Adipocyte (in vitro differentiated cells): ENCODE measurements around the gene TP63.
"Not testable (repeated sequence)": the region's sequence is repeated elsewhere in the genome, so short reads cannot be mapped to it uniquely, and the experiment has no call there.

Experiments used
- DNase-seq: peaks from one replicate; pipeline ENCODE4 v3.0.0-alpha.2; 2015; ENCODE audit warnings: low read depth
- H3K27me3 ChIP-seq: replicated peaks from 2 replicates; pipeline ENCODE4 v1.7.0; 2013; ENCODE audit warnings: mild to moderate bottlenecking, low read length, moderate library complexity; ENCODE audit not compliant: control insufficient read depth, insufficient read depth
- H3K36me3 ChIP-seq: 2 replicates; pipeline ENCODE4 v1.7.0; 2013; ENCODE audit warnings: low read length, mild to moderate bottlenecking, moderate library complexity; ENCODE audit not compliant: control insufficient read depth, insufficient read depth, severe bottlenecking
- H3K4me1 ChIP-seq: 2 replicates; pipeline ENCODE4 v1.7.0; 2013; ENCODE audit warnings: mild to moderate bottlenecking, low read length, moderate library complexity; ENCODE audit not compliant: control insufficient read depth, insufficient read depth
- H3K4me3 ChIP-seq: 2 replicates; pipeline ENCODE4 v1.7.0; 2013; ENCODE audit warnings: mild to moderate bottlenecking, low read length, moderate library complexity
- H3K9ac ChIP-seq: 2 replicates; pipeline ENCODE4 v1.7.0; 2013; ENCODE audit warnings: mild to moderate bottlenecking, low read length, moderate library complexity
- H3K9me3 ChIP-seq: 2 replicates; pipeline ENCODE4 v1.7.0; 2013; ENCODE audit warnings: mild to moderate bottlenecking, low read length, moderate library complexity; ENCODE audit not compliant: control insufficient read depth

TP63 gene

DNA sequence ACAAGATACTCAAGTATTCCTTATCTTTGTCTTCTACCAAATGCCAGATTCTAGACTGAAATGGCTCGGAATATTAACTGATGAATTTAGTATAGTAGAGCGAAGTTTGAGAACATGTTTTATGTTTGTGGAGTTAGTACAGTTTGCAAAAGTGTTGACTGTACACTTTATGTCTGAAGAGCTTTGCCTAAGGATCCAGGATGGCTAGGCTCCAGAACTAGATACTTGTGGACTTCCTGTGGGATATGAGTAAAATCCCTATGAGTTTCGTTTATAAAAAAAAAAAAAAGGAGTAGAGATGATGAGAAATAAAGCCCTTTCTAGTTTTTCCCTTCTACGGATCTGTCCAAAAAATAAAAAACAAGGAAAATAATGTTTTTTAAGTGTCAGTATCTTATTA lies 96.7 kb downstream of the TP63 start:
- Histone ChIP-seq H3K4me3 (no peak overlapping the region), H3K9me3 (no peaks in the 10 kb centered on the region), H3K9ac (no peak overlapping the region), H3K27me3 (no peaks in the 10 kb centered on the region), H3K4me1 (peaks cover 10% of the 10 kb centered on the region), H3K36me3 (no peaks in the 10 kb centered on the region)
- DNase-seq, result peak; percentile 7

DNA sequence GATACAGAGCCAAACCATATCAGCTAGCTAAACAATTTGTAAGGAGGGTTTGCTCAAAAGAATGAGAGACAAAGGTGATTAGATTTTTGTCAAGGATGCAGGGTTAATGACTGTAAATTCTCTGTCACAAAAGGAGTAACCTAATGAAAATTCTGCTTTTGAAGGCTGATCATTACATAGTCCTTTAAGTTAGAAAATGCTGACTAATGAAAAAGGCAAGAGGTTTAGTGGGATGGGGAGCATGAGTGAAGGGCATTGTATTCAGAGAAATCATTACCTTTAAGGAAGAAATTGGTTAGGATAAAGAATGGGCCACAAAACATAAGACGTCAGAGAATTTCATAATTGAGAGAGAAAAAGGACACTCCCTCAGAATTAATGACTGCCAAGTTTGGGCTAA lies 97.7 kb downstream of the TP63 start:
- Histone ChIP-seq H3K36me3 (no peaks in the 10 kb centered on the region), H3K9me3 (no peaks in the 10 kb centered on the region), H3K27me3 (no peaks in the 10 kb centered on the region), H3K4me1 (peaks cover 10% of the 10 kb centered on the region), H3K4me3 (no peak overlapping the region), H3K9ac (no peak overlapping the region)
- no peak for DNase-seq

DNA sequence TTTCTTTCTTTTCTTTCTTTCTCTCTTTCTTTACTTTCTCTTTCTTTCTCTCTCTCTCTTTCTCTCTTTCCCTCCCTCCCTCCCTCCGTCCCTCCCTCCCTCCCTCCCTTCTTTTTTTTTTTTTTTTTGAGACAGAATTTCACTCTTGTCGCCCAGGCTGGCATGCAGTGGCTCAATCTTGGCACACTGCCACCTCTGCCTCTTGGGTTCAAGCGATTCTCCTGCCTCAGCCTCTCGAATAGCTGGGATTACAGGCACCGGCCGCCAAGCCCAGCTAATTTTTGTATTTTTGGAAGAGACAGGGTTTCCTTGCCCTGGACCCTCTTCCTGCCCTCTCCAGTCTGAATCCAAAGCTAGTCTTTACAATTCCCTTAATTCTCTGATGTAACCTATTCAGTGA lies 102.9 kb downstream of the TP63 start:
- H3K36me3 ChIP-seq, result no peaks in the 10 kb centered on the region
- no peaks in the 10 kb centered on the region for H3K9me3 ChIP-seq
- no peaks in the 10 kb centered on the region for H3K27me3 ChIP-seq
- DNase-seq, result no peak
- H3K4me1 ChIP-seq, result no peaks in the 10 kb centered on the region
- no peak overlapping the region for H3K9ac ChIP-seq
- H3K4me3 ChIP-seq, result no peak overlapping the region

DNA sequence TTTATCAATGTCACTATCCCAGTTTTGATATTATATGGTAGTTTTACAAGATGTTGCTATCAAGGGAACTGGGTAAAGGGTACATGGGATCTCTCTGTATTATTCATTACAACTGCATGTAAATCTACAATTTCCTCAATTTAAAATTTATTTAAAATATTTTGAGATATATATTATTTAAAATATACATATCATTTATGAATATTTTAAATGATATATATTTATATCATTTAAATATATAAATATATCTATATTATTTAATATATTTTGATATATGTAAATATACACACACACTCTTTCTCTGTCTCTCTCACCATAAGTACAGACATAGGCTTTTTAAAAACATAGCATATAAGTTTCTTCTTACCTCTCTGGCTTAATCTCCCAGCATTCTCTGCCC lies 104.7 kb downstream of the TP63 start:
- no peaks in the 10 kb centered on the region for H3K4me1 ChIP-seq
- no peak overlapping the region for H3K4me3 ChIP-seq
- DNase-seq, result no peak
- H3K9ac ChIP-seq, result no peak overlapping the region
- H3K27me3 ChIP-seq, result no peaks in the 10 kb centered on the region
- no peaks in the 10 kb centered on the region for H3K9me3 ChIP-seq
- no peaks in the 10 kb centered on the region for H3K36me3 ChIP-seq

DNA sequence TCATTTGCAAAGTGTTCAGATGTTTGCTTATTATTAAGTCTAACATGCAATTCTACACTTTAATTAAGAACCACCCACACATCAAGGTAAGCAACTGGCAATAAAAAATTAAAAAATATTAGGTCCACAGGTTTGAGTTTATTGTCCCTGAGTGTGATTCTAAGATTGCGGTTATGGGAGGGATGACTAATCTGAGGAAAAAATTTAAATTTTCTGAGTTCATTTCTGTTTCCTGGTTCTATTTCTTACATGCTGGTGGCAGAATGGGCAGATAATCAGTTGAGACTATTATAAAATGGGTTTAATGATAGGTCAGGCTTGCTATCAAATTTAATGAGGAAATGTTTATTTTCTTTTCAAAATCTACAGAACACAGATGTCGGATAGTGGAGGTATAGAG lies 105.9 kb downstream of the TP63 start:
- no peak overlapping the region for H3K9ac ChIP-seq
- DNase-seq, result no peak
- no peaks in the 10 kb centered on the region for H3K36me3 ChIP-seq
- H3K27me3 ChIP-seq, result no peaks in the 10 kb centered on the region
- no peak overlapping the region for H3K4me3 ChIP-seq
- H3K4me1 ChIP-seq, result no peaks in the 10 kb centered on the region
- no peaks in the 10 kb centered on the region for H3K9me3 ChIP-seq

DNA sequence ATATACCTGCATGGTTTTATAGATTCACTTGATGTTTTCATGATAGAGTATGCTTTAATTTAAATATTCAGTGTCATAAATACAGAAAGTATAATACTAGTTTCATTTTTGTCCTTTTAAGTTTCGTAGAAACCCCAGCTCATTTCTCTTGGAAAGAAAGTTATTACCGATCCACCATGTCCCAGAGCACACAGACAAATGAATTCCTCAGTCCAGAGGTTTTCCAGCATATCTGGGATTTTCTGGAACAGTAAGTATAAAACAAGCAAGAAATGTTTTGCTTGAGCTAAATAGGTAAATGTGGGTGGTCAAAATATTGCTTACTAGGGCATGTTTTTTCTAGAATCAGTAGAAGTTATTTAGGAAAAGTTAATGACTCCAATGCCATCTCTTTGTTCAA lies 106.4 kb downstream of the TP63 start:
- DNase-seq, result no peak
- Histone ChIP-seq H3K27me3 (no peaks in the 10 kb centered on the region), H3K4me3 (no peak overlapping the region), H3K36me3 (no peaks in the 10 kb centered on the region), H3K9ac (no peak overlapping the region), H3K4me1 (no peaks in the 10 kb centered on the region), H3K9me3 (no peaks in the 10 kb centered on the region)

DNA sequence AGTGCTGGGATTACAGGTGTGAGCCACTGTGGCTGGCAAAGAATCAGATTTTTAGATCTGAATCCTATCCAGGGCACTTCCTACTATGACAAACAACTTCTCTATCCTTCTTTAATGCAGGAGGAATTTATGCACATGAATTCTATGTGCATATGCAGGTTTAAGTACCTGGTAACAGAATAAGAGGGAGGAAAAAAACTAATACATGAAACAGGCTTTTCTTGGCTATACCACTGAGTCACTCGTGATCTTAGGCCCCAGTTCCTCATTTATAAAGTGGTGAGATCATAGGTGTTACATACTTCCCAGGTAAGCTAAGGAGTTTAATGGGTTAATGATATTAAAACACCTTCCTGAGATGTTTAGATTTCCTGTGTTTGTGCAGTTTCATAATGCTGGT lies 108.2 kb downstream of the TP63 start:
- Histone ChIP-seq H3K27me3 (no peaks in the 10 kb centered on the region), H3K9me3 (no peaks in the 10 kb centered on the region), H3K4me1 (no peaks in the 10 kb centered on the region), H3K9ac (no peak overlapping the region), H3K36me3 (no peaks in the 10 kb centered on the region), H3K4me3 (no peak overlapping the region)
- DNase-seq, result no peak

DNA sequence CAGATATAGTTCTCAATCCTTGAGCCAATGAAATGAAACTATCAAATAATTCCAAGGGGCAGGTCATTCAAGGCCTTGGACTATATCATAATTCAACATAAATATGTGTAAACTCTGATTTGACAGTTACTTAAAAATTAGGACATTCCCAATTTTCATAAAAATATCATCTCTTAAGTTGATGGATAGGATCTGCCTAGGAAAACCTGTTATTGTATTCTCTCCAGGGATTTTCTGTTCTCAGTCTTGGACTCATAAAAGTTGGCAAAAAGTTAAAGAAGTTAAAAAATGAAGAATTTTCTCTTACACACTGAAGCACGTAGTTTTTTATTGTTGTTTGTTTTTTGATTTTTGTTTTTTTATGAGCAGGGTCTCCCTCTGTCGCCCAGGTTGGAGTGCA lies 109.0 kb downstream of the TP63 start:
- H3K27me3 ChIP-seq, result no peaks in the 10 kb centered on the region
- no peaks in the 10 kb centered on the region for H3K4me1 ChIP-seq
- H3K9ac ChIP-seq, result no peak overlapping the region
- no peak overlapping the region for H3K4me3 ChIP-seq
- H3K9me3 ChIP-seq, result peaks cover 7% of the 10 kb centered on the region
- H3K36me3 ChIP-seq, result no peaks in the 10 kb centered on the region
- no peak for DNase-seq

DNA sequence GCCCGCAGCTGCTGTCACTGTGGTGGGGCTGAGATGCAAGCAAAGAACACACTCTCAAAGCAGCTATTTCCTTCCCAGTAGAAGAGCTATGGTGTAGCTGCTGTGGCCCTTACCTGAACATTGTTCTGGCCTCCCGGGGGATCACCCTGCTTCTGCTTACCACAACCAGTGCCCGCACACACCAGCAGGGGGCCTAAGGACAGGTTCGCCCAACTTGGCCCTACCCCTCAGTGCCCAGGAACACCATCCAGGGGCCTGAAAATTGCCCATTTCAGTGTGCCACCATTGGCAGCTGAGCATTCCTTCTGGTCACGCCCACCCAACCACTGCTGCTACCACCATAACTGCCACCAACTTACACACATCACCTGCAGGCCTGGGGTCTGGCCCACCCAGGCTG lies 113.0 kb downstream of the TP63 start:
- DNase-seq, result no peak

DNA sequence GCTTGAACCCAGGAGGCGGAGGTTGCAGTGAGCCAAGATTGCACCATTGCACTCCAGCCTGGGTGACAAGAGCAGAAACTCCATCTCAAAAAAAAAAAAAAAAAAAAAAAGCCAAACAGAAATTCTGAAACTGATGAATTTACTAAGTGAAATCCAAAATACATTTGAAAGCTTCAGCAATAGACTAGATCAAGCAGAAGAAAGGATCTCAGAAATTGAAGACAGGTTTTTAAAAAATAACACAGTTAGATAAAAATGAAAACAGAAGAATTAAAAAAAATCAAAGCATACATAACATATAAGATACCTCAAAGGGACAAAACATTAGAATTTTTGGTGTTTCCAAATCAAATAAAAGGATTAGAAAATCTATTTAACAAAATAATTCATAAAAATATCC lies 114.4 kb downstream of the TP63 start:
- no peak overlapping the region for H3K4me3 ChIP-seq
- no peaks in the 10 kb centered on the region for H3K27me3 ChIP-seq
- peaks cover 19% of the 10 kb centered on the region for H3K9me3 ChIP-seq
- no peak for DNase-seq
- no peaks in the 10 kb centered on the region for H3K36me3 ChIP-seq
- H3K9ac ChIP-seq, result no peak overlapping the region
- H3K4me1 ChIP-seq, result no peaks in the 10 kb centered on the region

More for the DNA sequence above, 113.0 kb downstream of the TP63 start:
- H3K9ac ChIP-seq, result no peak overlapping the region
- H3K36me3 ChIP-seq, result no peaks in the 10 kb centered on the region
- peaks cover 19% of the 10 kb centered on the region for H3K9me3 ChIP-seq
- H3K4me1 ChIP-seq, result no peaks in the 10 kb centered on the region
- H3K4me3 ChIP-seq, result no peak overlapping the region
- H3K27me3 ChIP-seq, result no peaks in the 10 kb centered on the region

DNA sequence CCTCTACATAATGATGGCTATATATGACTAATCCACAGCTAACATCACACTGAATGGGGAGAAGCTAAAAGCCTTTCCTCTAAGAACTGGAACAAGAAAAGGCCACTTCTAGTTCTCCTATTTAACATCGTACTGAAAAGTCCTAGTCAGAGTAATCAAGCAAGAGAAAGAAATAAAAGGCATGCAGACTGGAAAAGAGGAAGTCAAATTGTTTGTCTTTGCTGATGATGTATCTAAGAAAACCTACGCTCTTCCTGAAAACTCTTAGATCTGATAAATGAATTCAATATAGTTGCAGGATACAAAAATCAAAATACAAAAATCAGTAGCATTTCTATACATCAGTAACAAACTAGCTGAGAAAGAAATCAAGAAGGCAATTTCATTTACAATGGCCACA lies 116.9 kb downstream of the TP63 start:
- Histone ChIP-seq H3K27me3 (no peaks in the 10 kb centered on the region), H3K4me3 (no peak overlapping the region), H3K9ac (no peak overlapping the region), H3K4me1 (no peaks in the 10 kb centered on the region), H3K9me3 (peaks cover 19% of the 10 kb centered on the region), H3K36me3 (no peaks in the 10 kb centered on the region)
- no peak for DNase-seq

DNA sequence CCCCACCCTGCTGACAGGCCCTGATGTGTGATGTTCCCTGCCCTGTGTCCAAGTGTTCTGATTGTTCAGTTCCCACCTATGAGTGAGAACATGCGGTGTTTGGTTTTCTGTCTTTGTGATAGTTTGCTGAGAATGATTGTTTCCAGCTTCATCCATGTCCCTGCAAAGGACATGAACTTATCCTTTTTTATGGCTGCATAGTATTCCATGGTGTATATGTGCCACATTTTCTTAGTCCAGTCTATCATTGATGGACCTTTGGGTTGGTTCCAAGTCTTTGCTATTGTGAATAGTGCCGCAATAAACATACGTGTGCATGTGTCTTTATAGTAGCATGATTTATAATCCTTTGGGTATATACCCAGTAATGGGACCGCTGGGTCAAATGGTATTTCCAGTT lies 119.8 kb downstream of the TP63 start:
- not testable (repeated sequence) for H3K27me3 ChIP-seq, H3K4me3 ChIP-seq, DNase-seq, H3K9me3 ChIP-seq, H3K4me1 ChIP-seq, H3K36me3 ChIP-seq, H3K9ac ChIP-seq
